CD4-positive, alpha-beta T cell treated with Interleukin-21 for 1 hour (primary cell): ENCODE measurements around the gene MCF2L.

ENCODE experiments used
- DNase-seq: peaks from one replicate; pipeline ENCODE4 v3.0.0-alpha.2; 2020

MCF2L gene

GRCh38 chr13:112999414-113000177 lies 30.6 kb downstream of the MCF2L start:
- no peak for DNase-seq

GRCh38 chr13:113000575-113000974 lies 31.6 kb downstream of the MCF2L start:
- no peak for DNase-seq

- no peak for DNase-seq
These were observed 32.5 kb downstream of the MCF2L start for GRCh38 chr13:113001241-113002140.

GRCh38 chr13:113002206-113002912 lies 33.3 kb downstream of the MCF2L start:
- no peak for DNase-seq

GRCh38 chr13:113002913-113003290 lies 33.9 kb downstream of the MCF2L start:
- no peak for DNase-seq

GRCh38 chr13:113004126-113004525 lies 35.1 kb downstream of the MCF2L start:
- no peak for DNase-seq

- peak; percentile 43 for DNase-seq
These were observed 36.3 kb downstream of the MCF2L start for GRCh38 chr13:113005076-113005865.

GRCh38 chr13:113005997-113006396 lies 37.0 kb downstream of the MCF2L start:
- no peak for DNase-seq

GRCh38 chr13:113006660-113007059 lies 37.6 kb downstream of the MCF2L start:
- DNase-seq: no peak

GRCh38 chr13:113008851-113009250 lies 39.8 kb downstream of the MCF2L start:
- DNase-seq: no peak

GRCh38 chr13:113009743-113010509 lies 40.9 kb downstream of the MCF2L start:
- no peak for DNase-seq

- no peak for DNase-seq
These were observed 41.5 kb downstream of the MCF2L start for GRCh38 chr13:113010510-113010865.

GRCh38 chr13:113013303-113013702 lies 44.3 kb downstream of the MCF2L start:
- no peak for DNase-seq

GRCh38 chr13:113013878-113014751 lies 45.1 kb downstream of the MCF2L start:
- DNase-seq: no peak

- DNase-seq: no peak
These were observed 46.0 kb downstream of the MCF2L start for GRCh38 chr13:113014752-113015745.

- DNase-seq: no peak
These were observed 47.0 kb downstream of the MCF2L start for GRCh38 chr13:113015826-113016525.

- DNase-seq: no peak
These were observed 47.7 kb downstream of the MCF2L start for GRCh38 chr13:113016526-113017295.
